ENCODE results near the gene TXNDC16. TPM values are rescaled to one million over a fixed set of nuclear protein-coding genes. Genes with fewer than 3 reads are reported as not detected.
"Not testable (repeated sequence)": the region's sequence is repeated elsewhere in the genome, so short reads cannot be mapped to it uniquely, and the experiment has no call there.

TXNDC16 gene
- total and polyA plus RNA-seq, 2 donors from 2014 or later = 2.6 to 7.3 TPM

GRCh38 chr14:52583544-52583943 is 31.2 kb upstream of the TXNDC16 start:
- no peaks in the 10 kb centered on the region for H3K4me1 ChIP-seq (ENCODE audit: control insufficient read depth in 2 of 3, insufficient read depth in 2 of 3, low read depth in 1 of 3, low read length in 3 of 3)

GRCh38 chr14:52575858-52576257 is 23.6 kb upstream of the TXNDC16 start:
- Histone ChIP-seq H3K4me1 (ENCODE audit: control insufficient read depth in 2 of 3, insufficient read depth in 2 of 3, low read depth in 1 of 3, low read length in 3 of 3) (no peaks in the 10 kb centered on the region), H3K36me3 (ENCODE audit: control insufficient read depth in 2 of 3, insufficient read depth in 3 of 3, low read length in 3 of 3) (no peaks in the 10 kb centered on the region), H3K4me3 (ENCODE audit: low read length in 3 of 3) (no peak overlapping the region), H3K27ac (ENCODE audit: low read depth in 2 of 2, low read length in 2 of 2) (no peak overlapping the region), H3K9me3 (ENCODE audit: control insufficient read depth in 2 of 3, insufficient read depth in 1 of 3, low read length in 3 of 3) (no peaks in the 10 kb centered on the region), H3K27me3 (ENCODE audit: control insufficient read depth, insufficient read depth, low read length) (no peaks in the 10 kb centered on the region), H3K9ac (ENCODE audit: low read length in 3 of 3) (no peak overlapping the region)
- TF ChIP-seq CTCF (IDR thresholded peaks at IDR 0.05; ENCODE audit: borderline replicate concordance, extremely low read depth, insufficient read depth) = no peak
- DNase-seq = no peak
- intact Hi-C loops (cut with DNase I) = no loop called here
- no peak for FAIRE-seq

More at GRCh38 chr14:52583544-52583943, 31.2 kb upstream of the TXNDC16 start:
- DNase-seq (no peak), FAIRE-seq (no peak)
- no peaks in the 10 kb centered on the region for H3K27me3 ChIP-seq (ENCODE audit: control insufficient read depth, insufficient read depth, low read length)
- H3K9me3 ChIP-seq (ENCODE audit: control insufficient read depth in 2 of 3, insufficient read depth in 1 of 3, low read length in 3 of 3) = no peaks in the 10 kb centered on the region
- intact Hi-C loops (cut with DNase I) = no loop called here
- no peak overlapping the region for H3K9ac ChIP-seq (ENCODE audit: low read length in 3 of 3)
- no peak for TF ChIP-seq CTCF (IDR thresholded peaks at IDR 0.05; ENCODE audit: borderline replicate concordance, extremely low read depth, insufficient read depth)
- no peaks in the 10 kb centered on the region for H3K36me3 ChIP-seq (ENCODE audit: control insufficient read depth in 2 of 3, insufficient read depth in 3 of 3, low read length in 3 of 3)
- H3K27ac ChIP-seq (ENCODE audit: low read depth in 2 of 2, low read length in 2 of 2) = no peak overlapping the region
- no peak overlapping the region for H3K4me3 ChIP-seq (ENCODE audit: low read length in 3 of 3)

GRCh38 chr14:52568454-52568853 is 16.1 kb upstream of the TXNDC16 start:
- H3K9me3 ChIP-seq (ENCODE audit: control insufficient read depth in 2 of 3, insufficient read depth in 1 of 3, low read length in 3 of 3); H3K9ac ChIP-seq (ENCODE audit: low read length in 3 of 3); H3K27me3 ChIP-seq (ENCODE audit: control insufficient read depth, insufficient read depth, low read length); H3K27ac ChIP-seq (ENCODE audit: low read depth in 2 of 2, low read length in 2 of 2); FAIRE-seq; H3K4me1 ChIP-seq (ENCODE audit: control insufficient read depth in 2 of 3, insufficient read depth in 2 of 3, low read depth in 1 of 3, low read length in 3 of 3); H3K36me3 ChIP-seq (ENCODE audit: control insufficient read depth in 2 of 3, insufficient read depth in 3 of 3, low read length in 3 of 3); H3K4me3 ChIP-seq (ENCODE audit: low read length in 3 of 3); intact Hi-C loops (cut with DNase I); DNase-seq: not testable (repeated sequence)

DNA sequence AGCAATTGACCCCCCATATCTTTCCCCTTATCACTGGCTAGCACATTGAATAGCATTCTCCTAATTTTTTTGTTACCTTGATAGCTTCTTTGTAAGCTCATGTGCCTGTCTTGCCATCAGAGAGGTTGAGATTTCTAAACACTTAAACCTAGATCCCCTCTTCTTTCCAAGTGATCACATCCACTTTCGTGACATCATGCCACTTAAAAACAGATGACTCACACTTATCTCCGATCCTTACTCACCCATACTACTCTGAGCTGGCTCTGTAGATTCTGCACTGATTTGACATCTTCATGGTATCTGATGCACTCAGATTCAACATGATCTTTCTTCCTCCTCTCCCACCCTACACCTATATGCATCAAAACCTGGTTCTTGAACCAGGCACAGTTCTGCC is 10.8 kb upstream of the TXNDC16 start:
- FAIRE-seq = no peak
- no peak for DNase-seq
- Histone ChIP-seq H3K9me3 (ENCODE audit: control insufficient read depth in 2 of 3, insufficient read depth in 1 of 3, low read length in 3 of 3) (no peaks in the 10 kb centered on the region), H3K9ac (ENCODE audit: low read length in 3 of 3) (no peak overlapping the region), H3K27ac (ENCODE audit: low read depth in 2 of 2, low read length in 2 of 2) (no peak overlapping the region), H3K27me3 (ENCODE audit: control insufficient read depth, insufficient read depth, low read length) (no peaks in the 10 kb centered on the region), H3K36me3 (ENCODE audit: control insufficient read depth in 2 of 3, insufficient read depth in 3 of 3, low read length in 3 of 3) (no peaks in the 10 kb centered on the region), H3K4me1 (ENCODE audit: control insufficient read depth in 2 of 3, insufficient read depth in 2 of 3, low read depth in 1 of 3, low read length in 3 of 3) (no peaks in the 10 kb centered on the region), H3K4me3 (ENCODE audit: low read length in 3 of 3) (no peak overlapping the region)
- no peak for TF ChIP-seq CTCF (IDR thresholded peaks at IDR 0.05; ENCODE audit: borderline replicate concordance, extremely low read depth, insufficient read depth)
- intact Hi-C loops (cut with DNase I) = no loop called here
